Fibroblast of skin of abdomen (primary cell): ENCODE data around the gene HPCAL1.

Source experiments
- DNase-seq: peaks from one replicate; pipeline ENCODE4 v3.0.0-alpha.2; 2013

Gene HPCAL1

GRCh38 chr2:10269711-10270610 lies 32.7 kb upstream of the HPCAL1 start:
- DNase-seq = no peak

DNA sequence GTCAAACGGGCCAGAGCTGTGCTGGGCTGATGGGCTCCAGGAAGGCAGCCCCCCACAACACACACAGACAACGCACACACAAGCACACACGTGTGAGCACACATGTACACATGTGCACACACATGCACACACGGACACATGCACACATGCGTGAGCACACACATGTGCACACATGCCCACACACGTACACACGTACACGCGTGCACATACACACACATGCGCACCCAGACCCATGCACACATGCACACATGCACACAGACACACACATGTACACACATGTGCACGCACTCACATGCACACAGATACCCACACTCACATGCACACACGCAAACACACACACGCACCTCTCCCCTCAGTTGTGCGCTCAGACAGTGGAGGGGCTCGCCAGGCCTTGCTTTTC lies 31.2 kb upstream of the HPCAL1 start:
- DNase-seq = no peak

DNA sequence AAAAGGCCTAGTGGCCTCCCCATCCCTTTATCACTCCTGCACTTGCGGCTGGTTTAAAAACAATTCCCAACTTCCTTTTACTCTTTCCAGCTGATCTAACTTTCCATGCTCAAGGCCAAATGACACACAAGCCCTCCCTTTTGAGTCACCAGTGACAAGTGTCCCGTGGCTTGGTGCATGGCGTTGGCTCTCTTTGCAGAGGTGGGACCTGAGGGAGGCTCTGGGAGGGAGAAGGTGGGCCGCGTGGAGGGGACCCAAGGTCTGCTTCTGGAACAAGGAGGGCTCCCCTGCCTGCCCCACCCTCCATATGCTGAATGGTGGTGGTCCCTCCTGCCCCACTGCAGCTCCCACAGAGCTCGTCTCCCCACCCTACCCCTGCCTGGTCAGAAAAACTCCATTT lies 30.8 kb upstream of the HPCAL1 start:
- no peak for DNase-seq

DNA sequence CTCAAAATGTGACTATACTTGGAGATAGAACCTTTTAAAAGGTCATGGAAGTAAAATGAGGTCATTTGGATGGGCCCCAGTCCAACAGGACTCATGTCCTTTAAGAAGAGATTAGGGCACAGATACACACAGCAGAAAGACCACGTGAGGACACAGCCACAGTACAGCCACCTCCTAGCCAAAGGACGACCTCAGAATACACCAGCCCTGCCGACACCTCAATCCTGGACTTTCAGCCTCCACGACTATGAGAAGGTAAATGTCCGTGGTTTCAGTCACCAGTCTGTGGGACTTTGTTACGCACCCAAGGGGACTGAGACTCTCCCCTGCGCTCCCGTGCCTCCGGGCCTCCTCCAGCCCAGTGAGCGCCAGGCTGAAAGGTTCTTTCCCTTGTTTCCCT lies 30.2 kb upstream of the HPCAL1 start:
- DNase-seq = no peak

DNA sequence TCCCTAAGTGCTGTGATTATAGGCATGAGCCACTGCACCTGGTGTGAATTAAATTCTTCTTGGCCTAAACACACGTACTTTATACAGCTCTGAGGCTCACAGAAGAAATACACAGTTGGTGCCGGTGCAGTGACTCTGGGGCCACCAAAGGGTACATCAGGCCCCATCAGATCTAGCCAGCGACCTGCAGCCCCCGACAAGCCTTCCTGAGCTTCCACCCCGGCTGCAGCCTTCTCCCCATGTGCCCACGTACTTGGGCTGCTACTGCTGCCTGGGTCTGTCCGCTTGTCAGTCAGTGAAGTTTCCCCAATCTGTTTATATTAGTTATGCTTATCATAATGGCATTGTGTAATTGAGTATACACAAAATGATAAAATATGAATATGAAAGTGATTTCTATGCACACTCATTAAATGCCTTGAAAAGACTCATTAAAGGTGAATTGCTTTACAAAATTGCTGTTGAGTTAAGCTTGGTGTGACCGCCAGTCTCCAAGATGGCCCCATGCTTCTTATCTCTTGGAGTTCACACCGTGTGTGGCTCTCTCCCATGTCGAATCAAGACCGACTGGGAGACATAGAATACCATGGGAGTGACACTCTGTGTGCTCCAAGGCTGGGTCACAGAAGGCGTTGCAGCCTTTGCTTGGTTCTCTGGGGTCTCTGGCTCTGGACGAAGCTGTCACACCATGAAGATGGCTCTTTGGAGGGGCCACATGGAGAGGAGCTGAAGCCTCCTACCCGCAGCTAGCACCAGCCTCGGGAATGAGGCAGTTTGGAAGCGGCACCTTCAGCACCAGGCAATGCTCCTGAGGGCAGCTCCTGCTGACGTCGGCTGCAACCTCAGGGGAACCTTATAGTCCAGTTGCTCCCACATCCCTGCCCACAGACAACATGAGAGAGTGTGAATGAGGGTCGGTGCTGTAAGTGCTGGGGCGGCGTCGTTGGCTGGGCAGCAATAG lies 29.2 kb upstream of the HPCAL1 start:
- no peak for DNase-seq

DNA sequence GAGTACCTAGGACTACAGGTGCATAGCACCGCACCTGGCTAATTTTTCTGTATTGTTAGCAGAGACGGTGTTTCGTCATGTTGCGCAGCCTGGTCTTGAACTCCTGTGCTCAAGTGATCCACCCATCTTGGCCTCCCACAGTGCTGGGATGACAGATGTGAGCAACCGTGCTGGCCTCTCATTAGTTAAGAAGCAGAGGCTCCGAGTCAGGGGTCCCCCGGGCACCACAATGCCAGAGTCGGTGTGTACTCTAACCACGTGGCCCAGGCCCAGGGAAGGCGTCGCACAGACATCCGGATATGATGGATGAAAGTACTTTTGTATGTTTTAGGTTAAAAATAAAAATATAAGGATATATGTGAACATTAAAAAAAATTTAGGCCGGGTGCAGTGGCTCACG lies 28.3 kb upstream of the HPCAL1 start:
- no peak for DNase-seq

DNA sequence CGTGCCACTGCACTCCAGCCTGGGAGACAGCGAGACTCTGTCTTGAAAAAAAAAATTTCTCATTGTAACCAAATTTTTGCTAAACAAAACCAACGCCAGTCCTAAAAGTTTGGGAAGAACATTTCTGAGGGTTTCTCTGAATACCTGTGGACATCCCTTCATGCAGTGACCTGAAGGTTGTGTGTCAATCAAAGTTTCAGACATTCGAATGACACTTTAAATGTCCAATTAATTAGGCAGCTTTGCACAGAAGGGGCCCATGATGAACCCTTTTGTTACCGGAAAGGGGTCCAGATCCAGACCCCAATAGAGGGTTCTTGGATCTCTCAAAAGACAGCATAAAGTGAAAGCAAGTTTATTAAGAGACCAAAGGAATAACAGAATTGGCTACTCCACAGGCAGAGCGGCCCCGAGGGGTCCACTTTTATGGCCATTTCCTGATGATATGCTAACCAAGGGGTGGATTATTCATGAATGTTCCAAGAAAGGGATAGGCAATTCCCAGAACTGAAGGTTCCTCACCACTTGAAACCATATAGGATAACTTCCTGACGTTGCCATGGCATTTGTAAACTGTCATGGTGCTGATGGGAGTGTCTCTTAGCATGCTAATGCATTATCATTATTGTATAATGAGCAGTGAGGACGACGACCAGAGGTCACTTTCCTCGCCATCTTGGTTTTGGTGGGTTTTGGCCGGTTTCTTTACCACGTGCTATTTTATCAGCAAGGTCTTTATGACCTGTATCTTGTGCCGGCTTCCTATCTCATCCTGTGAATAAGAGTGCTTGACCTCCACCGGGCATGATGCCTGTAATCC lies 27.5 kb upstream of the HPCAL1 start:
- no peak for DNase-seq

DNA sequence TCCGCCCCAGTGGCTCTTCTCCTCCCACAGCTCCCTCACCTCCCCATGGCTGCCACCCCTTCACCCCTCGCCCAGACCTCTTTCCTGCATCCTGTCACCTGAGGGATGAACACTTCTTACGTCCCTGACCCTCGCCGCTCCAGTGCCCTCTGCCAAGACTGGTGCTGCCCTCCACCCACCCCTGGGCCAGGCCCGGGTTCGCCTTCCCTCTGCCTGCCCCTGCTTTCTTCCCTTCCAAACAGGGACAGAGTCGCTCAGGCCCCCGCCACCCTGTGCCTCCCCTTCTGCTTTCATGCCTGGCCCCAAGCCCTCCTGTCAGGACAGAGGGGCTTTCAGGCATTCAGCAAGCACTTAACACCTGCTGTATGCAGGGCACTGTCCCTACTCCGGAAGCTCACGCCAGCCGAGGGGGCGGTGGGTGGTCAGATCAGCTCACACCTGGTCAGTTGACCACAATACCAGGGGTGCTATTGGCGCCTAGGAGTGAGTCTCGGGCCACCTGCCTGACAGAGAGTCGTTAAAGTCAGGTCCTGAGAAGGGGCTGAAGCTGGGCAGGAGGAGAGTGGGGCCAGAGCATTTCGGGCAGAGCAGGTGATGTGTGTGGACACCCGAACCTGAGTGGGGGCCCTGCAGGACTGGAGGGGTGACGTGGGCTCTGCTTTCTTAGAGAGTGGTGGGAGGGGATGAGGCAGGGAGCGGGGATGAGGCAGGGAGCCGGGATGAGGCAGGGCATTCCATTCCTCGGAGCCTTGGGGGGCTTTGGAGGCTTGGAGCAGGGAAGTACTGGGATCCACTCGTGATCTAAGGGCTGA lies 26.0 kb upstream of the HPCAL1 start:
- no peak for DNase-seq

GRCh38 chr2:10277293-10278028 lies 25.2 kb upstream of the HPCAL1 start:
- no peak for DNase-seq

GRCh38 chr2:10278029-10278762 lies 24.5 kb upstream of the HPCAL1 start:
- peak; percentile 38 for DNase-seq

GRCh38 chr2:10278763-10279471 lies 23.8 kb upstream of the HPCAL1 start:
- DNase-seq = no peak

GRCh38 chr2:10279472-10279870 lies 23.2 kb upstream of the HPCAL1 start:
- no peak for DNase-seq

DNA sequence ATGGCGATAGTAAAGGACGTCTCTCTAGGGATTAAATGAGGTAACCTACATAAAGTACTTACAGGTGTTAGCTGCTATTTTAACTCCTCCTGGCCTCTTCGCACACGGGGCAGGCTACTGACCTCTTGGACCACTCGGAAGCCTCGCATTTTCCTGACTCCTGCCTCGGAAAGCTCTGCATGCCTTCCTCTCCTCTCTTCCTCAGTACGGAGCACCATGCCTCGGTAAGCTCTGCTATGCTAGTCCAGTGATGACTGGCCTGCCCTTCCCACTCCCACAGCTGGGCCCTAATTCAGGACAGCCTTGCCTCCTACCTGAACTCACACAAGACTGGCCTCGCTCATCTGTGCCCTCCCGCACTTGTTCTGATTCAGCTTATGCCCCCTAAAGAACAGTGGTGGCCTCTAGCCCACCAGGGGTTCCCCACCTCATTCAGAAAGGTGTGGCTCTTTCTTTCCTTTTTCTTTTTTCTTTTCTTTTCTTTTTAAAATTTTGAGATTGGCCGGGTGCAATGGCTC lies 22.7 kb upstream of the HPCAL1 start:
- DNase-seq = no peak

DNA sequence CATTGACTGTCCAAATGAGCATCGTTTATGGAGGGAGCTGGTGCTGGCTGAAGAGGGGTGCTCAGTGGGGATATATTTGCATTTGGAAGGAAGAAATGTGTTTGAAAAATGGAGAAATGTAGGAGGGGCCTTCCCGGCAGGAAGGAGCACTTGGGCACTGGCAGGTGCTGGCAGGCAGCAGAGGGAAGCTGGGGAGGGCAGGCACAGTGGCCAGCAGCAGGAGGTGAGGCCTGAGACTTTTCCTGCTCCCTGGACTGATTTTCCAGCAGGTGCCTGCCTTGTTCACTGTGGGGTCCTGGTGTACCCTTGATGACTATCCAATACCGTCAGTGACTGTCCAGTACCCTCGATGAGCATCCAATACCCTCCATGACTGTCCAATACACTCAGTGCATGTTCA lies 20.8 kb upstream of the HPCAL1 start:
- DNase-seq = no peak

GRCh38 chr2:10282611-10283105 lies 20.0 kb upstream of the HPCAL1 start:
- no peak for DNase-seq

DNA sequence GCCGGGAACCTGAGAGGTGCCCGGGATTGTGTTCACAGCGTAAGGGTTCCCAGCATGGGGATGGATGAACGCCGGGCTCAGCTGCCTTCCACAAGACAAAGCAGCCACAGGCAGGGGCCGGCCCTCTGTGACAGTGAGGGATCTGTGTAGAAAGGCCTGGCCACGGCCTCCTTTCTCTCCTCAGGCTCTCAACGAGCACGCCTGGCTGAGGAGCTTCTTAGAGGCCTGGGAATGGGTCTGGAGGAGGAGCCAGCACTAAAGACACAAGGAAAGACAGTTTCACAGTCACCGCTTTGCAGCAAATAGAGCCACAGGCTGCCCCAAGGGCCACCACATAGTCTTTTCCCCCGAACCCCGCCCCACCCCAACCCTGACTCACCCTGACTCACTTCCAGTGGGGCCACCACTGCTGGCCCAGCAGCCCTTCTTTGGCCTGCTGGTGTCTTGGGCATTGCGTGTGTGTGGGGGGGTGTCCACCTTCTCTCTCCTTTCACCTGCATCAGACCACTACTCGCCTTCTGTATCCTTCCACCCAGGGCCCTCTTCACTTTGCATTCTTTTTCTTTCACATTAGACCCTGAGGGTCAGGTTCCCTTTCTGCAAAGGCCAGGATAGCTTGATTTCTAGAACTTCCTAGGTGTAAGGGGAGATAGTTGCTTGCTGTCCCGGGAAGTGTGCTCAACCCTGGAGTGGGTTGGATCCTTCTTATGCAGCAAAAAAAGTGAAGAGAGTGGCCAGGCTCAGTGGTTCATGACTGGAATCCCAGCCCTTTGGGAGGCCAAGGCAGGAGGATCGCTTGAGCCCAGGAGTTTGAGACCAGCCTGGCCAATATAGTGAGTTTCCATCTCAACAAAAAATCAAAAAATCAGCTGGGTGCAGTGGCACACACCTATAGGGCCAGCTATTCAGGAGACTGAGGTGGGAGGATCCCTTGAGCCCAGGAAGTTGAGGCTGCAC lies 19.3 kb upstream of the HPCAL1 start:
- DNase-seq = peak; percentile 79

DNA sequence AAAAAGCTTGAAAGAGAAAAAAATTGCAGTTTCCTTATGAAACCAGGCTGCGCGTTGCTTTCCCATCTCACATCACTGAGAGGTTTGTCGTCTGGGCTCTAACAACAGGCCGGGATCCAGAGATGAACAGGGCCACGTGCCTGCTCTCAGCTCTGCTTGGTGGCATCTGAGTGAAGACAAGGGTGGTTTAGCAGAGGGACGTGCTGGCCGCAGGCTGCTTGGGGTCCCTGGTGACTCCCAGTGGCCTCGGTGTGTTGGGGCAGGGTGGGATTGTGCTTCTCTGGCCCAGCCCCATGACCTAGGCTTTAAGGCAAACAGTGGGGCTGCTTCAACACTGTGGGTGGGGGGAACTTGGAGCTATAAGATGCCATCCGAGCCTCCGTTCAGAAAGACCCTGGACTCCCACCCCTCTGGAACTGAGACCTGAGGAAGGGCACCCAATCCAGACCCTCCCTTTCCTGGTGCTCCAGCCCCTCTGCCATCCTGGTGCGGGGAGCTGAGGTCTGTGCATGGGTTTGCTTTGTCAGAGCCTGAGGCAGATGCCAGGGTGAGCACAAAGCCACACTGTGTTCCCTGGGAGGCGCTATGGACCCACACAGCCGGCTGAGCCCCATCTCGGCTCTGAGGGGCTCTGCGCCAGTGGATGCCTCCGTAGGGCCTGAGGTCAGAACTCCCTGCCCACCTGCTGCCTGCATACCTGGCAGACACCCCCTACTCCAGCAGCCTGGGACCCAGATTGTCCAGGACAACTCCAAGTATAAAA lies 18.4 kb upstream of the HPCAL1 start:
- DNase-seq = no peak
